ENCODE data around the gene ATP6V0A1.

- TF ChIP-seq CTCF (conservative IDR thresholded peaks at IDR 0.05; ENCODE audit: low read depth, low read length) (no peak), EZH2 (IDR thresholded peaks at IDR 0.05; ENCODE audit: low read length, unreplicated experiment) (no peak), EZH2phosphoT487 (IDR thresholded peaks at IDR 0.05; ENCODE audit: borderline replicate concordance, low read length) (no peak)
Measured at GRCh38 chr17:42538482-42538881, 79.8 kb downstream of the ATP6V0A1 start.

All from PC-3 (cell line).